Retinal pigment epithelial cell (primary cell): ENCODE data around the gene RAB13.
"Not testable (repeated sequence)": the region's sequence is repeated elsewhere in the genome, so short reads cannot be mapped to it uniquely, and the experiment has no call there.

Experiments used
- DNase-seq: peaks from one replicate; pipeline ENCODE4 v3.0.0-alpha.2; 2010; ENCODE audit warnings: low read depth
- H3K4me3 ChIP-seq: 2 replicates; pipeline ENCODE4 v1.5.1; 2011; ENCODE audit warnings: mild to moderate bottlenecking, low read length, control low read depth, moderate library complexity
- CTCF ChIP-seq: conservative IDR thresholded peaks from 2 replicates; pipeline ENCODE4 v1.5.1; 2011; ENCODE audit warnings: low read depth, low read length, control low read depth, inconsistent platforms

The RAB13 gene

GRCh38 chr1:153987621-153988020 lies 1.5 kb upstream of the RAB13 start:
- DNase-seq, result no peak
- TF ChIP-seq CTCF, result no peak
- no peak overlapping the region for H3K4me3 ChIP-seq

DNA sequence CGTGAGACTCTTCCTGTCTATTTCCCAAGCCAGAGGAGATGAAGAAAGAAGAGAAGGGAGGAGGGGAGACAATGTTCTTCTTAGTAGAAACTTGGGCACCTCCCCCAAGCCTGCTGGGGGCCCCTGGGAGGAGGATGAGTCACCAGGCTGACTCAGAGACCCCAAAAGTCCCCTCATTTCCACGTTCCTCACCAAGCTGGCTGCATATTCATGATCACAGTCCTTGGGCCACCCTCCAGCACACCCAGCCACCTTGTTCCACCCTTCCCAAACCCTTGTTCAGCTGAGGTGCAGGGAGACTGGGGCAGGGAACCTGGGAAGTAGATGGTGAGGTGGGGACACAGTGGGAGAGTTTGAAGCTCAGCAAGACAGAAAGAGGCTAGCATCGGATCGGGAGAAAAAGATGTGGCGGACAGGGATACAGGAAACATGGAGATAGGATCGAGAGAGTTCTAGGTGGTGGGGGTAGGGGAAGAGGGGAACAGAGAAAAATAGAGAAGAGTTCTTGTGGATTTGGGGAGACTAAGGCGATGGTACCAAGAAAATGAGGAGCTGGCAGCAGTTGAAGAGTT lies 712 bp downstream of the RAB13 start:
- no peak for DNase-seq
- no peak for TF ChIP-seq CTCF

GRCh38 chr1:153984123-153984894 lies 1.8 kb downstream of the RAB13 start:
- no peak for TF ChIP-seq CTCF
- no peak overlapping the region for H3K4me3 ChIP-seq
- no peak for DNase-seq

More for the DNA sequence above, 712 bp downstream of the RAB13 start:
- H3K4me3 ChIP-seq, result peak overlapping the region; percentile 87

DNA sequence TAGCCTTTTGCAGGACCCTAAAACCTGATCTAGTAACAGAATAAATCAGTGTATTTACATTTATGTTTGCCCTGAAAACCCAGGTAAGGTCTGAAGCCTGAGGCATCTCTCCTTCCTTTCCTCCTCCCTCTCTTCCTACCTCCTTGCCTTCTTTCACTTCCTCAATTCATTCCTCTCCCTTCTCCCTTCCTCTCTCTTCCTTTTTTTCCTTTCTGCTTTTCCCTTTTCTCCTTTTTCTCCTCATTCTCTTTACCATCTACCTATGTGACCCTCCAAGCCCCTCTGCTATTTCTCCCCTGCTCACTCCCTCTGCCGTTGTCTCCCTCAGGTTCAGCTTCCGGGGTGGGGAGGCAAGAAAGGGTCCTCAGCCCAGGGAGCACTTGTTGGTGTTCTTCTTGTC lies 4.4 kb downstream of the RAB13 start:
- not testable (repeated sequence) for H3K4me3 ChIP-seq, DNase-seq

DNA sequence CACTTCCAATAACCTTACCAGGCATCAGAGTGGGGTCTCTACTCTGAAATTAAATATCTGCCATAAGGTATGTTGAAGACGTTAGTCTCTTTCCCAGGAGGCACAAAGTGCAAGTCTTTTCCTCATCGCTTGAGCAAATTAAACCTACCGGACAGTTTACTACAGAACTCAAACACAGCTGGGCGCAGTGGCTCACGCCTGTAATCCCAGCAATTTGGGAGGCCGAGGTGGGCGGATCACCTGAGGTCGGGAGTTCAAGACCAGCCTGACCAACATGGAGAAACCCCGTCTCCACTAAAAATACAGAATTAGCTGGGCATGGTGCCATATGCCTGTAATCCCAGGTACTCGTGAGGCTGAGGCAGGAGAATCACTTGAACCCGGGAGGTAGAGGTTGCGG lies 7.0 kb downstream of the RAB13 start:
- H3K4me3 ChIP-seq, DNase-seq: not testable (repeated sequence)

DNA sequence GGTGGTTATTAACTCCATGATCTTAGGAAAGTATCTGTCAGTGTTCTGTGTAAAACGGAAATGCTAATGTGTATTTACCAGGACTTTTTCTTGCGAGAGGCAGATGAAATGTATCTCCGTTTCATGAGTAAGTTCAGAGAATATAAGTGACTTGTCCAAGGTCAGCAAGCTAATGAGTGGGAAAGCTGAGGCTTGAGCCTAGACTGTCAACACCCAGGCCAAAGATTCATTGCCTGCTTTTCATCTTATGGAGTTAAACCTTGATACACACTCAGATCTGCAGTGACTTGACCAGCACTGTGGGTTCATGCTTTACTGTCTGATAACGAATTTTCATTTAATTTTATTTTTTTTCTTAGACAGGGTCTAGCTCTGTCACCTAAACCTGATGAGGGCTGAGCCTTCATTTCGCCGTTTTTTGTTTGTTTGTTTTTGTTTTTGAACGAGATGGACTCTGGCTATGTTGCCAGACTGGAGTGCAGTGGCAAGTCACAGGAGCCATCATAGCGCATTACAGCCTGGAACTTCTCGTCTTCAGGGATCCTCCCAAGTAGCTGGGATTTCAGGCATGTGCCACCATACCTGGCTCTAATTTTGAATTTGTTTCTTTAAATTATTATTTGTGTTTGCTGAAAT lies 7.7 kb downstream of the RAB13 start:
- H3K4me3 ChIP-seq, result peak overlapping the region; percentile 75
- DNase-seq, result no peak
- no peak for TF ChIP-seq CTCF

DNA sequence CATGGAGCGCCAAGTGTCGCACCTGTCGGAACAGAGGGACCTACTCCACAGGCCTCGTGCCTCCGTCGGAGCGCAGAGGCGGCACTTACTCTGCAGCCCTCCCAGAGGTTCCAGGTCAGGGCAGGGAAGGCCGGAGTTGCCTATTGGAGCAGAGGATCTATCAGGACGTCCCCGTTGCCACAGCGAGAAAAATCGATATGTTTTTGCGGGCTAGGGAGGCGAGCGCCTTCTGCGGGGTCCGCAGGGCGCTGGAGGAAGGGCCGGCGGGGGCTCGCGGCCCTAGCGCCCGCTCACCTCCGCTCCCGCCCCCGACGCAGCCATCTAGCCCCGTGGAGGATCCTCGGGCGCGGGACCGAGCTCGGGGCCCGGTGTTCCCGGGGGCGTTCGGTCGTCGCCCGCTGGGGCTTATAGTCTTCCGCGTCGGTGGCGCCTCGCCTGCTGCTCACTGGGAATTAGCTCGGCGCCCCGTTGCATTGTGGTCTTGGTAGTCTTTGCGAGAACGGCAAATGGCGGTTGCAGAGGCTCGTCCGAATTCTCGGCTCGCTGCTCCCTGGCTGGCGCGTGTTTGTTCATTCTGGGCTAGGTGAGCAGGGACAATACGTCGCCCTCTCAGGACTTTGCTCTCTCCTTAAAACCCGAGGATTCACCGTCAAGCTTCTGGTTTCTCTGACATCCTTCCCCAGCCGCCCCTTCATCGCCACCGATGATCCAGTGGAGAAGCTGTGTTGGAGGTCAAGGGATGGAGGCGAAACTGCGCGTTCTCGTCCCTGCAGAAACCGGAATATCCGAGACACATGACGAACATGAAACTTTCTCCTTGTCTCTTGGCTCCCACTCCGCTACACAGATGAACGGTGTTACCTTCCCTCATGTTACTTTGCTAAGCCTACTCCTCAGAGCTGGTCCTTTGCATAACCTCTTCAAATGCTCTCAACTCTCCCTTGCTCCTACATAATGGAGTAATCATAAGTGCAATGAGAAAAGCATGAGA lies 8.6 kb downstream of the RAB13 start, which contains the start of gene JTB:
TSS of gene JTB (minus strand) at position 425 of the 991 bp plus-strand sequence. CDS start at position 3, 422 bp downstream.
- peak within 1 kb of the TSS; percentile 75 for H3K4me3 ChIP-seq
- TF ChIP-seq CTCF, result no peak
- no peak for DNase-seq
